T-cell (primary cell): Measurements from ENCODE around the gene ERP27. TPM values are rescaled to one million over a fixed set of nuclear protein-coding genes. Genes with fewer than 3 reads are reported as not detected.

Experiments
- ATAC-seq, 4 experiments: fragments of 200-7000 bp in 3 of 4; fragments of 150-1000 bp in 1 of 4; cut with Tn5 transposase; replicated peaks in 1 of 4; 1 replicate in 3 of 4; 2 replicates in 1 of 4; pipeline ENCODE4 v1.10.0; 2021; ENCODE audit warnings: moderate library complexity in 3 of 4, mild to moderate bottlenecking in 2 of 4, moderate number of reproducible peaks in 1 of 4
- CTCF ChIA-PET, 2 donors: fragments of 300-600 bp; sonication (Branson Sonifier 250); formaldehyde crosslinking; loops; one replicate each; lab custom pipeline; 2022; ENCODE audit warnings: antibody characterized with exemption in 2 of 2; lab: Charles Lee
- POLR2A ChIA-PET, 2 donors: fragments of 300-600 bp; sonication (Branson Sonifier 250); formaldehyde crosslinking; loops; one replicate each; lab custom pipeline; 2022; ENCODE audit warnings: antibody characterized with exemption in 2 of 2; lab: Charles Lee
- DNase-seq, 35 experiments: peaks; one replicate each; pipeline versions ENCODE4 v3.0.0 to v3.0.0-alpha.2; 2013 to 2023
- H3K27ac ChIP-seq: one replicate; pipeline ENCODE4 v1.5.1; 2013; ENCODE audit warnings: low read length
- H3K27me3 ChIP-seq, 2 experiments: replicated peaks in 1 of 2; 1 replicate in 1 of 2; 2 replicates in 1 of 2; pipeline versions ENCODE4 v1.6.1 to v1.7.0; 2013; ENCODE audit warnings: low read length in 1 of 2, mixed read lengths in 1 of 2; ENCODE audit not compliant: control insufficient read depth in 2 of 2, insufficient read depth in 2 of 2; ENCODE audit errors: extremely low read depth in 1 of 2
- H3K36me3 ChIP-seq, 2 donors: 1 replicate in 1 of 2; 2 replicates in 1 of 2; pipeline versions ENCODE4 v1.6.1 to v1.7.0; 2013; ENCODE audit warnings: low read length in 1 of 2; ENCODE audit not compliant: control insufficient read depth in 2 of 2, insufficient read depth in 1 of 2; ENCODE audit errors: extremely low read depth in 1 of 2
- H3K4me1 ChIP-seq, 2 experiments: 1 replicate in 1 of 2; 2 replicates in 1 of 2; pipeline versions ENCODE4 v1.6.1 to v1.7.0; 2013; ENCODE audit warnings: low read length in 2 of 2, mixed read lengths in 1 of 2; ENCODE audit not compliant: insufficient read depth in 2 of 2, control insufficient read depth in 1 of 2; ENCODE audit errors: extremely low read depth in 1 of 2
- H3K4me3 ChIP-seq, 2 donors: 1 replicate in 1 of 2; 2 replicates in 1 of 2; pipeline versions ENCODE4 v1.5.1 to v1.7.0; 2013; ENCODE audit warnings: mild to moderate bottlenecking in 2 of 2, low read length in 1 of 2, moderate library complexity in 1 of 2; ENCODE audit not compliant: control insufficient read depth in 1 of 2; ENCODE audit errors: extremely low read depth in 1 of 2
- H3K9me3 ChIP-seq: 2 replicates; pipeline ENCODE4 v1.7.0; 2013
- H3K27ac Mint-ChIP-seq, 2 donors: one replicate each; pipeline ENCODE4 v1.8.0; 2020 to 2021; ENCODE audit warnings: mild to moderate bottlenecking in 2 of 2, mixed read lengths in 2 of 2
- H3K27me3 Mint-ChIP-seq, 2 donors: one replicate each; pipeline ENCODE4 v1.8.0; 2021 to 2022; ENCODE audit warnings: mixed read lengths in 2 of 2
- H3K36me3 Mint-ChIP-seq: one replicate; pipeline ENCODE4 v1.8.0; 2021; ENCODE audit warnings: mixed read lengths
- H3K4me1 Mint-ChIP-seq, 3 donors: one replicate each; pipeline ENCODE4 v1.8.0; 2020 to 2022; ENCODE audit warnings: mixed read lengths in 3 of 3, mild to moderate bottlenecking in 1 of 3
- H3K4me3 Mint-ChIP-seq, 3 donors: one replicate each; pipeline ENCODE4 v1.8.0; 2020 to 2022; ENCODE audit warnings: mild to moderate bottlenecking in 3 of 3, mixed read lengths in 3 of 3, moderate library complexity in 3 of 3
- H3K9me3 Mint-ChIP-seq, 3 donors: one replicate each; pipeline ENCODE4 v1.8.0; 2020 to 2022; ENCODE audit warnings: mixed read lengths in 3 of 3
- WGBS: methylation state at CpG from one replicate; pipeline ENCODE4 v1.1.5; 2013; ENCODE audit warnings: missing lambda C conversion rate; ENCODE audit not compliant: insufficient coverage; 5-methylcytosine and 5-hydroxymethylcytosine counted together
- total RNA-seq, 35 experiments: library from RNA in 6 of 35; stranded (reverse) in 6 of 35; fragments of 120-200 nt in 1 of 35; gene quantifications; one replicate each; pipeline versions ENCODE4 v1.2.1 to v1.2.4 and lab custom pipeline; 2013 to 2026

The ERP27 gene
- total RNA-seq, 5 donors from 2014 or later (not counting 1 experiment from before 2014, with no cell fraction given) = 11.1 to 21.8 (median 14.7) TPM

- H3K27ac ChIP-seq = no peak overlapping the region
- H3K36me3 ChIP-seq = no peaks in the 10 kb centered on the region
- H3K36me3 Mint-ChIP-seq = no peaks in the 10 kb centered on the region
- DNase-seq (no peak), ATAC-seq (no peak)
- H3K4me1 ChIP-seq = no peaks in the 10 kb centered on the region
- H3K27ac Mint-ChIP-seq = no peak overlapping the region
- CTCF ChIA-PET = interaction anchor here in 1 of 2 donors (1.2 kb wide), 1 partner anchor 14 kb away, joined by 4 read pairs; no protein-coding TSS in a partner anchor
- no peaks in the 10 kb centered on the region for H3K27me3 ChIP-seq
- no peaks in the 10 kb centered on the region for H3K9me3 ChIP-seq
- POLR2A ChIA-PET = interaction anchor here in 1 of 2 donors (0.6 kb wide), 1 partner anchor 15 kb away, joined by 4 read pairs; no protein-coding TSS in a partner anchor
- no peaks in the 10 kb centered on the region for H3K27me3 Mint-ChIP-seq
- WGBS = no CpG with 5 or more reads among the region's 1 CpG
- H3K4me3 ChIP-seq = no peak overlapping the region
- H3K4me1 Mint-ChIP-seq = peaks cover 23 to 24% (median 23%) of the 10 kb centered on the region in 3 donors
- H3K4me3 Mint-ChIP-seq = no peak overlapping the region
- H3K9me3 Mint-ChIP-seq = no peaks in the 10 kb centered on the region
These were observed 59.8 kb downstream of the ERP27 start for GRCh38 chr12:14878488-14878887.

- H3K9me3 Mint-ChIP-seq = no peaks in the 10 kb centered on the region
- H3K27me3 Mint-ChIP-seq = no peaks in the 10 kb centered on the region
- H3K36me3 Mint-ChIP-seq = no peaks in the 10 kb centered on the region
- Histone ChIP-seq H3K27me3 (no peaks in the 10 kb centered on the region), H3K4me1 (no peaks in the 10 kb centered on the region), H3K27ac (no peak overlapping the region), H3K36me3 (no peaks in the 10 kb centered on the region), H3K4me3 (no peak overlapping the region), H3K9me3 (no peaks in the 10 kb centered on the region)
- no peak overlapping the region for H3K27ac Mint-ChIP-seq
- ATAC-seq = no peak
- ChIA-PET CTCF (no interaction called here), POLR2A (no interaction called here)
- no CpG with 5 or more reads among the region's 2 CpGs for WGBS
- H3K4me1 Mint-ChIP-seq = peaks cover 16 to 21% (median 19%) of the 10 kb centered on the region in 3 donors
- no peak overlapping the region for H3K4me3 Mint-ChIP-seq
- DNase-seq = no peak
These were observed 61.5 kb downstream of the ERP27 start for GRCh38 chr12:14876833-14877232.

GRCh38 chr12:14874882-14875281 is 63.5 kb downstream of the ERP27 start:
- ATAC-seq = no peak
- H3K27me3 Mint-ChIP-seq = no peaks in the 10 kb centered on the region

GRCh38 chr12:14873440-14874185 is 64.7 kb downstream of the ERP27 start:
- ATAC-seq (no peak), DNase-seq (no peak)
- Mint-ChIP-seq H3K9me3 (no peaks in the 10 kb centered on the region), H3K4me3 (no peak overlapping the region), H3K27me3 (no peaks in the 10 kb centered on the region), H3K27ac (no peak overlapping the region), H3K4me1 (no peaks in the 10 kb centered on the region), H3K36me3 (no peaks in the 10 kb centered on the region)
- H3K4me1 ChIP-seq = no peaks in the 10 kb centered on the region
- H3K4me3 ChIP-seq = no peak overlapping the region
- WGBS = 100% methylated on average over 1 of the region's 1 CpG
- H3K9me3 ChIP-seq = no peaks in the 10 kb centered on the region
- no peak overlapping the region for H3K27ac ChIP-seq
- peaks cover 0 to 13% of the 10 kb centered on the region in 2 experiments for H3K27me3 ChIP-seq
- ChIA-PET POLR2A (interaction anchor here in 1 of 2 donors (0.6 to 0.7 kb wide), 2 partner anchors 13 to 68 kb away, joined by 3 to 11 read pairs; no protein-coding TSS in a partner anchor), CTCF (interaction anchor here (0.5 to 1.7 kb wide), 5 partner anchors 40 to 1062 kb away, joined by 3 to 8 read pairs (median 5); no protein-coding TSS in a partner anchor)
- no peaks in the 10 kb centered on the region for H3K36me3 ChIP-seq

More at GRCh38 chr12:14874882-14875281, 63.5 kb downstream of the ERP27 start:
- Mint-ChIP-seq H3K4me1 (peaks cover under 1 to 4% (median under 1%) of the 10 kb centered on the region in 3 donors), H3K4me3 (no peak overlapping the region), H3K36me3 (no peaks in the 10 kb centered on the region), H3K27ac (no peak overlapping the region), H3K9me3 (no peaks in the 10 kb centered on the region)
- Histone ChIP-seq H3K36me3 (no peaks in the 10 kb centered on the region), H3K27ac (no peak overlapping the region), H3K27me3 (peaks cover 0 to under 1% of the 10 kb centered on the region in 2 experiments), H3K4me3 (no peak overlapping the region), H3K4me1 (no peaks in the 10 kb centered on the region), H3K9me3 (no peaks in the 10 kb centered on the region)
- ChIA-PET POLR2A (no interaction called here), CTCF (no interaction called here)
- 60% methylated on average over 1 of the region's 3 CpGs for WGBS
- DNase-seq = no peak

GRCh38 chr12:14871886-14872285 is 66.5 kb downstream of the ERP27 start:
- no peak overlapping the region for H3K4me3 Mint-ChIP-seq
- Histone ChIP-seq H3K4me1 (no peaks in the 10 kb centered on the region), H3K27ac (no peak overlapping the region), H3K36me3 (no peaks in the 10 kb centered on the region), H3K4me3 (no peak overlapping the region), H3K27me3 (peaks cover 0 to 18% of the 10 kb centered on the region in 2 experiments), H3K9me3 (no peaks in the 10 kb centered on the region)
- H3K36me3 Mint-ChIP-seq = peaks cover 6% of the 10 kb centered on the region
- ATAC-seq (no peak), DNase-seq (no peak)
- ChIA-PET CTCF (no interaction called here), POLR2A (no interaction called here)
- no peak overlapping the region for H3K27ac Mint-ChIP-seq
- no CpG with 5 or more reads among the region's 1 CpG for WGBS
- H3K9me3 Mint-ChIP-seq = peaks cover 0 to 5% (median 0%) of the 10 kb centered on the region in 3 donors
- no peaks in the 10 kb centered on the region for H3K27me3 Mint-ChIP-seq
- no peaks in the 10 kb centered on the region for H3K4me1 Mint-ChIP-seq

DNA sequence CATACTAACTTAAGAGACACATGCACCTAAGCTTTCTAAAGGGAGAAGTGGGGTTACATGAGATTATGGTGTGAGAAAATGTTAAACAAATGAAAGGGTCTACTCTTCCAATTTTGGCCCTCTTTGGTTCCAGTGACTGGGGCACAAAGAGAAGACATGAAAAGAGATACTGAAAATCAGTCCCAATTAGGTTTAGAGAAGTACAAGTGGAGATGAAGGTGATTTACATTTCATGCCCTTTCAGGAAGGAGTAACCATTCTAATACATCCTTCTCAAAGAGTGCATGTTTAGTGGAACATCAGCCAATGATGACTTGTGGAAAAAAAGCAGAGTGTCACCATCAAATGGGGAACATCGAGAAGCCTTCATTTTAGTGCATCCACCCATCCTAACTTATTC is 67.1 kb downstream of the ERP27 start:
- ATAC-seq (no peak), DNase-seq (no peak)
- Histone ChIP-seq H3K9me3 (no peaks in the 10 kb centered on the region), H3K27ac (no peak overlapping the region), H3K4me3 (no peak overlapping the region), H3K27me3 (peaks cover 0 to 19% of the 10 kb centered on the region in 2 experiments), H3K4me1 (no peaks in the 10 kb centered on the region), H3K36me3 (no peaks in the 10 kb centered on the region)
- CTCF ChIA-PET = no interaction called here
- Mint-ChIP-seq H3K36me3 (peaks cover 6% of the 10 kb centered on the region), H3K27ac (no peak overlapping the region), H3K27me3 (no peaks in the 10 kb centered on the region), H3K4me1 (no peaks in the 10 kb centered on the region), H3K9me3 (peaks cover 0 to 5% (median 0%) of the 10 kb centered on the region in 3 donors), H3K4me3 (no peak overlapping the region)
- POLR2A ChIA-PET = no interaction called here
- no CpG with 5 or more reads among the region's 1 CpG for WGBS
